Mesenchymal stem cell (in vitro differentiated cells and primary cell): ENCODE measurements around the gene ST6GALNAC3.
A peak's percentile ranks its signal among the peaks of the same experiment; 100 is the strongest.

Source experiments
- DNase-seq: peaks from one replicate; pipeline ENCODE4 v3.0.0-alpha.2; 2013
- H2AFZ ChIP-seq: one replicate; pipeline ENCODE4 v1.6.1; 2013; ENCODE audit warnings: low read depth, mild to moderate bottlenecking, control low read depth, inconsistent platforms, low read length, moderate library complexity
- H2AK5ac ChIP-seq: 2 replicates; pipeline ENCODE4 v1.6.1; 2013; ENCODE audit warnings: low read length, moderate library complexity, mild to moderate bottlenecking, inconsistent platforms; ENCODE audit not compliant: severe bottlenecking
- H2BK120ac ChIP-seq: one replicate; pipeline ENCODE4 v1.6.1; 2013; ENCODE audit warnings: low read depth, mild to moderate bottlenecking, inconsistent platforms, low read length, moderate library complexity
- H2BK12ac ChIP-seq, 2 experiments: one replicate each; pipeline ENCODE4 v1.6.1; 2013; ENCODE audit warnings: inconsistent platforms in 2 of 2, low read length in 2 of 2, mild to moderate bottlenecking in 2 of 2, moderate library complexity in 2 of 2, control low read depth in 1 of 2
- H2BK15ac ChIP-seq: one replicate; pipeline ENCODE4 v1.6.1; 2013; ENCODE audit warnings: mild to moderate bottlenecking, low read depth, inconsistent platforms; ENCODE audit not compliant: poor library complexity, severe bottlenecking
- H2BK5ac ChIP-seq: 2 replicates; pipeline ENCODE4 v1.6.1; 2013; ENCODE audit warnings: low read depth, mild to moderate bottlenecking, low read length, control low read depth, inconsistent platforms; ENCODE audit not compliant: poor library complexity, severe bottlenecking
- H3K14ac ChIP-seq, 2 experiments: one replicate each; pipeline ENCODE4 v1.6.1; 2013; ENCODE audit warnings: inconsistent platforms in 2 of 2, low read length in 2 of 2, control low read depth in 1 of 2, mild to moderate bottlenecking in 1 of 2, moderate library complexity in 1 of 2
- H3K18ac ChIP-seq, 2 experiments: one replicate each; pipeline ENCODE4 v1.6.1; 2013; ENCODE audit warnings: inconsistent platforms in 2 of 2, low read length in 2 of 2, control low read depth in 1 of 2, low read depth in 1 of 2, mild to moderate bottlenecking in 1 of 2
- H3K23ac ChIP-seq, 2 experiments: one replicate each; pipeline ENCODE4 v1.6.1; 2013; ENCODE audit warnings: inconsistent platforms in 2 of 2, low read length in 2 of 2, mild to moderate bottlenecking in 2 of 2, moderate library complexity in 2 of 2, control low read depth in 1 of 2
- H3K27ac ChIP-seq: 2 replicates; pipeline ENCODE4 v1.5.1; 2013; ENCODE audit warnings: mild to moderate bottlenecking, moderate library complexity, low read length, control low read depth, inconsistent platforms; ENCODE audit not compliant: poor library complexity, severe bottlenecking
- H3K27me3 ChIP-seq, 2 experiments: 2 replicates each; pipeline versions ENCODE4 v1.6.1 to v1.7.0; 2013; ENCODE audit warnings: low read length in 2 of 2, mild to moderate bottlenecking in 2 of 2, moderate library complexity in 2 of 2, control low read depth in 1 of 2, inconsistent platforms in 1 of 2; ENCODE audit not compliant: control insufficient read depth in 1 of 2, insufficient read depth in 1 of 2
- H3K36me3 ChIP-seq, 2 experiments: 2 replicates each; pipeline versions ENCODE4 v1.6.1 to v1.7.0; 2013; ENCODE audit warnings: low read length in 2 of 2, control low read depth in 1 of 2, inconsistent platforms in 1 of 2, low read depth in 1 of 2, mild to moderate bottlenecking in 1 of 2; ENCODE audit not compliant: insufficient read depth in 2 of 2, control insufficient read depth in 1 of 2
- H3K4ac ChIP-seq, 2 experiments: one replicate each; pipeline ENCODE4 v1.6.1; 2013; ENCODE audit warnings: inconsistent platforms in 2 of 2, low read length in 2 of 2, mild to moderate bottlenecking in 2 of 2, moderate library complexity in 2 of 2, control low read depth in 1 of 2, low read depth in 1 of 2
- H3K4me1 ChIP-seq: 2 replicates; pipeline ENCODE4 v1.6.1; 2013; ENCODE audit warnings: low read depth, low read length, control low read depth; ENCODE audit not compliant: control insufficient read depth, insufficient read depth
- H3K4me2 ChIP-seq: 2 replicates; pipeline ENCODE4 v1.6.1; 2013; ENCODE audit warnings: low read length, mild to moderate bottlenecking, inconsistent platforms; ENCODE audit not compliant: poor library complexity, severe bottlenecking
- H3K4me3 ChIP-seq, 2 experiments: 2 replicates each; pipeline versions ENCODE4 v1.5.1 to v1.7.0; 2013; ENCODE audit warnings: low read length in 2 of 2, mild to moderate bottlenecking in 2 of 2, control low read depth in 1 of 2, low read depth in 1 of 2; ENCODE audit not compliant: insufficient read depth in 1 of 2
- H3K79me1 ChIP-seq: replicated peaks from 2 replicates; pipeline ENCODE4 v1.6.1; 2013; ENCODE audit warnings: mild to moderate bottlenecking, control low read depth, low read length, inconsistent platforms; ENCODE audit not compliant: poor library complexity, severe bottlenecking
- H3K9ac ChIP-seq: 2 replicates; pipeline ENCODE4 v1.7.0; 2013; ENCODE audit warnings: mild to moderate bottlenecking, low read length, moderate library complexity
- H3K9me3 ChIP-seq: 2 replicates; pipeline ENCODE4 v1.7.0; 2013; ENCODE audit warnings: mild to moderate bottlenecking, low read length; ENCODE audit not compliant: control insufficient read depth
- H4K8ac ChIP-seq: one replicate; pipeline ENCODE4 v1.6.1; 2013; ENCODE audit warnings: inconsistent platforms, mild to moderate bottlenecking, low read length, moderate library complexity
- H4K91ac ChIP-seq: one replicate; pipeline ENCODE4 v1.6.1; 2013; ENCODE audit warnings: mild to moderate bottlenecking, low read length, inconsistent platforms
- WGBS: methylation state at CpG from one replicate; pipeline ENCODE4 v1.1.7; 2013; ENCODE audit warnings: mixed read lengths; 5-methylcytosine and 5-hydroxymethylcytosine counted together

ST6GALNAC3 gene

DNA sequence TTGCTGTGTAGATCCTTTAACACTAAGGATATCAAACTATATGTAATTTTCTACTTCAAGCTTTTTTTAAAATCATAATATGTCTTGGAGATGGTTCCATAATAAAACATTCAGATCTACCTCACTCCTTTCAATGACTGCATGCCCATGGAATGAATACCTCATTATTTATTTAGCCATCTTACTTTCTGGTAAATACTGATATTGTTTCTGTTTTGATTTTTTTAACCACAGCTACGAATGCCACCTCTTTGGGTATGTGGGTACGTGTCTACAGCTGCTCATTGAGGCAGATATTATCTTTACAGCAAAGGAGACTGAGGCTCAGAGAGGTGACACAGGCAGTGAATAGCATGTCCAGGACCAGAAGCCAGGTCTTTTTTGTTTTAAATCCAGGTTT is 215.7 kb downstream of the ST6GALNAC3 start:
- H3K23ac ChIP-seq: no peak overlapping the region
- no peak overlapping the region for H3K9ac ChIP-seq
- 66% methylated on average over 2 of the region's 2 CpGs for WGBS
- no peaks in the 10 kb centered on the region for H3K9me3 ChIP-seq
- H3K4me1 ChIP-seq: peaks cover 10% of the 10 kb centered on the region
- H2BK5ac ChIP-seq: no peak overlapping the region
- no peaks in the 10 kb centered on the region for H3K27me3 ChIP-seq
- H3K4ac ChIP-seq: no peak overlapping the region
- no peak overlapping the region for H2AK5ac ChIP-seq
- no peak overlapping the region for H2BK120ac ChIP-seq
- no peak overlapping the region for H3K4me3 ChIP-seq
- H3K4me2 ChIP-seq: no peak overlapping the region
- H2BK12ac ChIP-seq: no peak overlapping the region
- no peak overlapping the region for H3K18ac ChIP-seq
- H4K91ac ChIP-seq: no peak overlapping the region
- H3K14ac ChIP-seq: no peak overlapping the region
- H2BK15ac ChIP-seq: no peak overlapping the region
- H2AFZ ChIP-seq: no peak overlapping the region
- H4K8ac ChIP-seq: no peak overlapping the region
- H3K36me3 ChIP-seq: no peaks in the 10 kb centered on the region
- H3K27ac ChIP-seq: no peak overlapping the region
- no peaks in the 10 kb centered on the region for H3K79me1 ChIP-seq
- no peak for DNase-seq

DNA sequence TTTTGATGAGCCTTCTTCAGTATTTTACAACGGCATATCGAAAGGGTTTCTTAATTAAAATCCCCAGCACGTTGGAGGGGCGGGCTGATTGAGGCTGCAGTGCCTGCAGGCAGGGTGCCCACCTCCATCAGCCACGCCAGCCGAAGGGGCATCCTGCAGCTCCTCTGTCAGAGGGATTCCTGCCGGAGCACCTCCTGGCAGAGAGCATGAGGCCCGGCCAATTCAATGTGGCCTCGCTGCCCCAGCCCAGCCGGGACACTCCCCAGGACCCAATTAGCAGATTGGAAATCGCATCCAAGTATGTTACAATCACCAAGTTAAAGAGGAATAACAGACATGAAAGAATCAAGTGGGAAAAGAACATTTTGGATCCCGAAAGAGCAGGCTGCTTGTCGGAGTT is 216.6 kb downstream of the ST6GALNAC3 start:
- H4K91ac ChIP-seq: no peak overlapping the region
- H2BK120ac ChIP-seq: no peak overlapping the region
- H3K4ac ChIP-seq: no peak overlapping the region
- no peak overlapping the region for H3K27ac ChIP-seq
- H3K4me3 ChIP-seq: peak overlapping the region in 1 of 2 experiments; percentile 9
- H4K8ac ChIP-seq: no peak overlapping the region
- no peak for DNase-seq
- H2BK5ac ChIP-seq: no peak overlapping the region
- WGBS: 91% methylated on average over 12 of the region's 13 CpGs
- no peaks in the 10 kb centered on the region for H3K79me1 ChIP-seq
- H3K27me3 ChIP-seq: no peaks in the 10 kb centered on the region
- H3K9me3 ChIP-seq: no peaks in the 10 kb centered on the region
- no peak overlapping the region for H2BK15ac ChIP-seq
- peak overlapping the region; percentile 31 for H2AK5ac ChIP-seq
- H3K18ac ChIP-seq: no peak overlapping the region
- no peak overlapping the region for H3K14ac ChIP-seq
- H3K36me3 ChIP-seq: no peaks in the 10 kb centered on the region
- no peak overlapping the region for H3K23ac ChIP-seq
- peaks cover 10% of the 10 kb centered on the region for H3K4me1 ChIP-seq
- H2AFZ ChIP-seq: no peak overlapping the region
- H2BK12ac ChIP-seq: no peak overlapping the region
- no peak overlapping the region for H3K9ac ChIP-seq
- no peak overlapping the region for H3K4me2 ChIP-seq

DNA sequence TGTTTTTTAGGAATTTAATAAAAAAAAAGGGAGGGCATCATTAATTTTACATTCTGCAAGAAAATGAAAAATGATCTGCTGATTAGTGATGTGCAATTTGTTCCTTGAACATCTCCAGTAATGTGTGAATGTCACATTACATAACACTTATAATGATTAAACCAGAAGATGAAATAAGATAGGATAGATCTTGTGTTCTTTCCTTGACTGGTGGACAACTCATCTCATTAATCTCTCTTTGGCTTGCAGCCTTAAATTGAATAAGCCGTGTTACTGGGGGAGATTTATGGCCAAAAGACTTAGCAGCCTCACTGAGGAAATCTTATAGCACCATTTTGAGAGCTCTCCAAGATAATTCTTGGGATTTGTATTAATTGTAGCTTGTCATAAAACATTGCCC is 217.2 kb downstream of the ST6GALNAC3 start:
- H4K8ac ChIP-seq: no peak overlapping the region
- no peaks in the 10 kb centered on the region for H3K36me3 ChIP-seq
- DNase-seq: no peak
- H3K9me3 ChIP-seq: no peaks in the 10 kb centered on the region
- no peak overlapping the region for H2BK5ac ChIP-seq
- no peak overlapping the region for H3K18ac ChIP-seq
- no peak overlapping the region for H3K4me2 ChIP-seq
- H3K4me1 ChIP-seq: peaks cover 10% of the 10 kb centered on the region
- H2AK5ac ChIP-seq: no peak overlapping the region
- H3K9ac ChIP-seq: no peak overlapping the region
- H2BK12ac ChIP-seq: no peak overlapping the region
- WGBS: no CpG with 5 or more reads among the region's 1 CpG
- H3K23ac ChIP-seq: no peak overlapping the region
- peak overlapping the region; percentile 49 for H3K27ac ChIP-seq
- no peak overlapping the region for H2BK120ac ChIP-seq
- H4K91ac ChIP-seq: no peak overlapping the region
- no peak overlapping the region for H2AFZ ChIP-seq
- H2BK15ac ChIP-seq: no peak overlapping the region
- no peak overlapping the region for H3K14ac ChIP-seq
- no peak overlapping the region for H3K4ac ChIP-seq
- no peaks in the 10 kb centered on the region for H3K79me1 ChIP-seq
- H3K27me3 ChIP-seq: no peaks in the 10 kb centered on the region
- H3K4me3 ChIP-seq: no peak overlapping the region

DNA sequence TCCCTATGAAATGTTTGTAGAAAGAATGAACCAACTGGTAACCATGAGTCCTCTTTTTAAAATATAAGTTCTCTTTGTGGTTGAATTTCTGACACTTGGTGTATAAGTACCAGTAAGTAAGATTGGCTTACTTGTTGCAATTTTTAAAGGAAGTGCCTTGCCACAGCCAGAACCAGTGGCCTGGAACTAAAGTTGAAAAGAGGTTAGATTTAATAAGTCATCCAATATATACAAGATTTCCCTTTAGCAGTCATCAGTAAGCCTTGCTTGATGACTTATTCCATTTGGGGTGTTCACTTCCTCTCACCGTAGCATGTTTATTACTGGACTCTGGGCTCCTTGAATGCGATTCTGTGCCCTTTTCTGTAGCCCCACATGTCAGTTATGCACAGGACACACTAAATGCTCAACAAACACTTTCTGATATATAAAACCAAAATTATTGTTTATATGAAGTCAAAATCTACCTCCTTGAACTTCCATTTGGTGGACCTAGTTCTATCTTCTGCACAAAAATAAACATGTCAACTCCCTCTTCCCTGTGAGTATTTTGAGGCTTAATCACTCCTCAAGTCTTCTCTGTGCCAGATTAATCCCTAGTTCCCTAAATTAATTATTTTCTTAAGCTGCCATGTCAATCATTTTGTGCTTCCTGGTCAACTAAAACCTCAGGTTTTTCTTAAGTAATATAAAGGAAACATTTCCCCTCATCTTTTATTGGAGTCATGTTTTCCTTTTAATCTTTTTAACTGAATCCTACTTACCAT is 218.1 kb downstream of the ST6GALNAC3 start:
- no peak overlapping the region for H2BK5ac ChIP-seq
- H3K14ac ChIP-seq: no peak overlapping the region
- no peak overlapping the region for H2BK15ac ChIP-seq
- DNase-seq: no peak
- H2BK12ac ChIP-seq: no peak overlapping the region
- H3K9ac ChIP-seq: no peak overlapping the region
- H3K27me3 ChIP-seq: no peaks in the 10 kb centered on the region
- WGBS: 84% methylated on average over 2 of the region's 2 CpGs
- no peak overlapping the region for H4K8ac ChIP-seq
- H3K79me1 ChIP-seq: no peaks in the 10 kb centered on the region
- H2AK5ac ChIP-seq: no peak overlapping the region
- no peak overlapping the region for H3K23ac ChIP-seq
- H3K18ac ChIP-seq: no peak overlapping the region
- no peak overlapping the region for H4K91ac ChIP-seq
- H3K36me3 ChIP-seq: no peaks in the 10 kb centered on the region
- H3K4me3 ChIP-seq: no peak overlapping the region
- H3K9me3 ChIP-seq: no peaks in the 10 kb centered on the region
- H3K4me2 ChIP-seq: peak overlapping the region; percentile 36
- H2AFZ ChIP-seq: no peak overlapping the region
- H3K4ac ChIP-seq: no peak overlapping the region
- H2BK120ac ChIP-seq: no peak overlapping the region
- peaks cover 10% of the 10 kb centered on the region for H3K4me1 ChIP-seq
- peak overlapping the region; percentile 61 for H3K27ac ChIP-seq
